ENCODE results near the gene FAM124B. TPM values are rescaled to one million over a fixed set of nuclear protein-coding genes. Genes with fewer than 3 reads are reported as not detected.
A peak's percentile ranks its signal among the peaks of the same experiment; 100 is the strongest.

Gene FAM124B
- total and polyA plus RNA-seq, 2 donors (not counting 1 experiment from before 2014, with no cell fraction given): not detected

GRCh38 chr2:224369028-224369632 is 32.8 kb downstream of the FAM124B start:
- Histone ChIP-seq H3K9me3 (ENCODE audit: control insufficient read depth, insufficient read depth, low read depth, low read length) (no peaks in the 10 kb centered on the region), H3K27ac (ENCODE audit: insufficient read depth, low read length) (no peak overlapping the region), H3K9ac (ENCODE audit: insufficient read depth, low read length) (no peak overlapping the region), H3K27me3 (ENCODE audit: control insufficient read depth, insufficient read depth, low read length) (no peaks in the 10 kb centered on the region), H2AFZ (ENCODE audit: low read length) (no peak overlapping the region), H3K4me3 (replicated peaks in 1 of 4; ENCODE audit: control extremely low read depth in 1 of 4, insufficient read depth in 1 of 4, low read depth in 3 of 4, low read length in 4 of 4) (no peak overlapping the region), H3K36me3 (ENCODE audit: control insufficient read depth, insufficient read depth, low read length) (no peaks in the 10 kb centered on the region), H3K4me1 (ENCODE audit: control insufficient read depth, extremely low read depth, insufficient read depth, low read length) (no peaks in the 10 kb centered on the region), H3K4me2 (ENCODE audit: extremely low read depth, insufficient read depth, low read length) (no peak overlapping the region), H4K20me1 (ENCODE audit: control insufficient read depth, extremely low read depth, insufficient read depth, low read length) (no peaks in the 10 kb centered on the region), H3K79me2 (ENCODE audit: control insufficient read depth, insufficient read depth, low read length) (no peaks in the 10 kb centered on the region)
- peak; percentile 42 to 64 for TF ChIP-seq CTCF (conservative IDR thresholded peaks at IDR 0.05 in 1 of 2, IDR thresholded peaks at IDR 0.05 in 1 of 2; ENCODE audit: low read depth in 1 of 2, low read length in 2 of 2)
- TF ChIP-seq EZH2 (IDR thresholded peaks at IDR 0.05; ENCODE audit: low read length, missing control alignments): no peak
- DNase-seq (ENCODE audit: low read depth in 2 of 2): peak; percentile 30 to 65

GRCh38 chr2:224366267-224366844 is 35.6 kb downstream of the FAM124B start:
- no peak for TF ChIP-seq CTCF (conservative IDR thresholded peaks at IDR 0.05 in 1 of 2, IDR thresholded peaks at IDR 0.05 in 1 of 2; ENCODE audit: low read depth in 1 of 2, low read length in 2 of 2)
- no peak for TF ChIP-seq EZH2 (IDR thresholded peaks at IDR 0.05; ENCODE audit: low read length, missing control alignments)
- Histone ChIP-seq H3K79me2 (ENCODE audit: control insufficient read depth, insufficient read depth, low read length) (no peaks in the 10 kb centered on the region), H3K27ac (ENCODE audit: insufficient read depth, low read length) (no peak overlapping the region), H3K9me3 (ENCODE audit: control insufficient read depth, insufficient read depth, low read depth, low read length) (no peaks in the 10 kb centered on the region), H3K36me3 (ENCODE audit: control insufficient read depth, insufficient read depth, low read length) (no peaks in the 10 kb centered on the region), H2AFZ (ENCODE audit: low read length) (no peak overlapping the region), H3K9ac (ENCODE audit: insufficient read depth, low read length) (no peak overlapping the region), H3K4me3 (replicated peaks in 1 of 4; ENCODE audit: control extremely low read depth in 1 of 4, insufficient read depth in 1 of 4, low read depth in 3 of 4, low read length in 4 of 4) (no peak overlapping the region), H3K4me2 (ENCODE audit: extremely low read depth, insufficient read depth, low read length) (no peak overlapping the region), H3K27me3 (ENCODE audit: control insufficient read depth, insufficient read depth, low read length) (no peaks in the 10 kb centered on the region), H3K4me1 (ENCODE audit: control insufficient read depth, extremely low read depth, insufficient read depth, low read length) (no peaks in the 10 kb centered on the region), H4K20me1 (ENCODE audit: control insufficient read depth, extremely low read depth, insufficient read depth, low read length) (no peaks in the 10 kb centered on the region)
- peak in 1 of 2 donors; percentile 48 for DNase-seq (ENCODE audit: low read depth in 2 of 2)

GRCh38 chr2:224365331-224365730 is 36.6 kb downstream of the FAM124B start:
- Histone ChIP-seq H3K4me1 (ENCODE audit: control insufficient read depth, extremely low read depth, insufficient read depth, low read length) (no peaks in the 10 kb centered on the region), H2AFZ (ENCODE audit: low read length) (no peak overlapping the region), H3K27ac (ENCODE audit: insufficient read depth, low read length) (no peak overlapping the region), H3K4me2 (ENCODE audit: extremely low read depth, insufficient read depth, low read length) (no peak overlapping the region), H3K27me3 (ENCODE audit: control insufficient read depth, insufficient read depth, low read length) (no peaks in the 10 kb centered on the region), H3K36me3 (ENCODE audit: control insufficient read depth, insufficient read depth, low read length) (no peaks in the 10 kb centered on the region), H3K4me3 (replicated peaks in 1 of 4; ENCODE audit: control extremely low read depth in 1 of 4, insufficient read depth in 1 of 4, low read depth in 3 of 4, low read length in 4 of 4) (no peak overlapping the region), H3K9ac (ENCODE audit: insufficient read depth, low read length) (no peak overlapping the region), H4K20me1 (ENCODE audit: control insufficient read depth, extremely low read depth, insufficient read depth, low read length) (no peaks in the 10 kb centered on the region), H3K79me2 (ENCODE audit: control insufficient read depth, insufficient read depth, low read length) (no peaks in the 10 kb centered on the region), H3K9me3 (ENCODE audit: control insufficient read depth, insufficient read depth, low read depth, low read length) (no peaks in the 10 kb centered on the region)
- no peak for TF ChIP-seq EZH2 (IDR thresholded peaks at IDR 0.05; ENCODE audit: low read length, missing control alignments)
- no peak for TF ChIP-seq CTCF (conservative IDR thresholded peaks at IDR 0.05 in 1 of 2, IDR thresholded peaks at IDR 0.05 in 1 of 2; ENCODE audit: low read depth in 1 of 2, low read length in 2 of 2)
- DNase-seq (ENCODE audit: low read depth in 2 of 2): no peak

All from fibroblast of lung (primary cell).